ENCODE data around the gene IL1RAPL2.

IL1RAPL2 gene

DNA sequence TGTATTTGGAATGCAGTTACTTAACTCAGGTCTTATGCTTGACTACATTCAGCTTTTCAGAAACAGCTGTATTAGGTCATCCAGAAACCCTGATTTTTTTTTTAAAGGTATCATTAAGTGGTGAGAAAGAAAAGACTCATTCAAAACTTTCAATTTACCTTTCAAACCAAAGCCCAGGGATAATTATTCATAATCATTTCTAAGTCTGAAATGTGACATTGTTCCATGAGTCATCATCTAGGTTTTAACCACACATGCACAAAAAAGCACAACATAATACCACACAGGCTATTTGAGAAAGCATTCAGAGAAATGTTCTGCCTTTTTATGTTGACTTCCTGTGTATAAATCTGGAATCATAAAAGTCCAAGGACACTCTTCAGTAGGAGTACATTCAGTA is 288.2 kb downstream of the IL1RAPL2 start:
- no peaks in the 10 kb centered on the region for H3K9me3 ChIP-seq (ENCODE audit: insufficient read depth, low read length)
- no peaks in the 10 kb centered on the region for H3K36me3 ChIP-seq (ENCODE audit: low read length)
- no peaks in the 10 kb centered on the region for H3K79me2 ChIP-seq (ENCODE audit: insufficient read depth, low read length)
- H3K27me3 ChIP-seq (ENCODE audit: low read length), result no peaks in the 10 kb centered on the region
- H3K9me2 ChIP-seq (replicated peaks; ENCODE audit: insufficient read depth, low read length), result no peaks in the 10 kb centered on the region
- no peak overlapping the region for H3K9ac ChIP-seq (ENCODE audit: low read length)
- no peaks in the 10 kb centered on the region for H4K20me1 ChIP-seq (ENCODE audit: low read depth, low read length)
- TF ChIP-seq CTCF (IDR thresholded peaks at IDR 0.05; ENCODE audit: insufficient read depth, low read length, poor library complexity, severe bottlenecking) (no peak), EZH2phosphoT487 (conservative IDR thresholded peaks at IDR 0.05; ENCODE audit: low read length) (no peak)
- no peak overlapping the region for H3K27ac ChIP-seq (ENCODE audit: low read depth, low read length)
- no peak overlapping the region for H2AFZ ChIP-seq (ENCODE audit: low read depth, low read length, severe bottlenecking)
- H3K4me3 ChIP-seq (ENCODE audit: insufficient read depth, low read length, poor library complexity, severe bottlenecking), result no peak overlapping the region
- no peaks in the 10 kb centered on the region for H3F3A ChIP-seq (ENCODE audit: insufficient read depth)
- no peak overlapping the region for H3K4me2 ChIP-seq (ENCODE audit: low read depth, low read length, poor library complexity, severe bottlenecking)

DNA sequence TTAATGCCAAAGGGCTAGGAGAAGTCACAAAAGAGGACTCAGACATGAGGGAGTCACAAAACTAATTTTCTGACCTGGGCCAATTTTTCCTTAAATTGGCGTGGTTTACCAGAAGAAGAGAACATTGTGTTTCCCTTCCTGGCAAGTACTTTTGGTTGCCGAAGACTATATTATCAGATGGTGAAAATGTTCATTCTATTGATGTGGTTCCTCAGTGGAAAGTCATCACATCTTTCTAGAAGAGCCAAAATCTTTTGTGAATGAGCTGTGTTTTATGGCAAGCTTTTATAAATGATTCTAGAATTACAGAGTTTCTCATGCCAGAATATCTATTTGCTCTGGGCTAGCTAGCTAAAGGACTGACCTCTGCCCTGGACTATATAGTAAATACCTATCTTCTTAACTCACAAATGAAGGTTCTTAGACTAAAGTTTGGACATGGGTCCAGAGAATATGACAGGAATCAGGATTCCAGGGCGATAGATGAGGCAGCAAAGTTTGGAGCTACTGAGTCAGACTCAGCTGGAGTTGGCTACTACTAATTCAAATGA is 288.9 kb downstream of the IL1RAPL2 start:
- no peaks in the 10 kb centered on the region for H3K27me3 ChIP-seq (ENCODE audit: low read length)
- H3K9me3 ChIP-seq (ENCODE audit: insufficient read depth, low read length), result no peaks in the 10 kb centered on the region
- H3K79me2 ChIP-seq (ENCODE audit: insufficient read depth, low read length), result no peaks in the 10 kb centered on the region
- H3K9ac ChIP-seq (ENCODE audit: low read length), result no peak overlapping the region
- H2AFZ ChIP-seq (ENCODE audit: low read depth, low read length, severe bottlenecking), result no peak overlapping the region
- H3K4me3 ChIP-seq (ENCODE audit: insufficient read depth, low read length, poor library complexity, severe bottlenecking), result no peak overlapping the region
- no peaks in the 10 kb centered on the region for H3K36me3 ChIP-seq (ENCODE audit: low read length)
- H3K4me2 ChIP-seq (ENCODE audit: low read depth, low read length, poor library complexity, severe bottlenecking), result no peak overlapping the region
- TF ChIP-seq CTCF (IDR thresholded peaks at IDR 0.05; ENCODE audit: insufficient read depth, low read length, poor library complexity, severe bottlenecking) (no peak), EZH2phosphoT487 (conservative IDR thresholded peaks at IDR 0.05; ENCODE audit: low read length) (no peak)
- no peaks in the 10 kb centered on the region for H3F3A ChIP-seq (ENCODE audit: insufficient read depth)
- H4K20me1 ChIP-seq (ENCODE audit: low read depth, low read length), result no peaks in the 10 kb centered on the region
- no peaks in the 10 kb centered on the region for H3K9me2 ChIP-seq (replicated peaks; ENCODE audit: insufficient read depth, low read length)
- H3K27ac ChIP-seq (ENCODE audit: low read depth, low read length), result no peak overlapping the region

DNA sequence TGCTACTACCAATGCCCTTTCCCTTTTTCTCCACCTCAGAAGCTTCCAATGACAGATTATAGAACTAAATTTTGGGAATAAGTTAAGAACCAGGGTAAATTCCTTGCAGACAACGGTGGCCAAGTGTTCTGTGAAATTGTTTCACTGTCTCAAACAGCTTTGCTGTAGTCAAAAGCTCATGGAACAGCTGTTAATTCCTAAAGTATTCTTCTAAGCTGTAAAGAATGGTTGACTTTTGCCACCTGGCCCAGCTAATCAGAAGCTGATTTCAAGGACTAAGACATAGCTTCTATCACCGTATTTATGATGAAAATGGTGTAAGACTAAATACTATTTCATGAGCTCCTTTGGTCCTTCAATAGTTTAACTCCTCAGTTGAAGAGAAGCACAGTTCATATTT is 297.5 kb downstream of the IL1RAPL2 start:
- Histone ChIP-seq H3K4me2 (ENCODE audit: low read depth, low read length, poor library complexity, severe bottlenecking) (no peak overlapping the region), H3K9me3 (ENCODE audit: insufficient read depth, low read length) (no peaks in the 10 kb centered on the region), H3F3A (ENCODE audit: insufficient read depth) (no peaks in the 10 kb centered on the region), H3K79me2 (ENCODE audit: insufficient read depth, low read length) (no peaks in the 10 kb centered on the region), H3K9ac (ENCODE audit: low read length) (no peak overlapping the region), H3K4me3 (ENCODE audit: insufficient read depth, low read length, poor library complexity, severe bottlenecking) (no peak overlapping the region), H3K27me3 (ENCODE audit: low read length) (no peaks in the 10 kb centered on the region), H4K20me1 (ENCODE audit: low read depth, low read length) (no peaks in the 10 kb centered on the region), H3K27ac (ENCODE audit: low read depth, low read length) (no peak overlapping the region), H3K36me3 (ENCODE audit: low read length) (no peaks in the 10 kb centered on the region), H3K9me2 (replicated peaks; ENCODE audit: insufficient read depth, low read length) (no peaks in the 10 kb centered on the region), H2AFZ (ENCODE audit: low read depth, low read length, severe bottlenecking) (no peak overlapping the region)
- no peak for TF ChIP-seq CTCF (IDR thresholded peaks at IDR 0.05; ENCODE audit: insufficient read depth, low read length, poor library complexity, severe bottlenecking)
- no peak for TF ChIP-seq EZH2phosphoT487 (conservative IDR thresholded peaks at IDR 0.05; ENCODE audit: low read length)

Measured in SU-DHL-6 (cell line).